ENCODE results near the gene SEC61B.

SEC61B gene

DNA sequence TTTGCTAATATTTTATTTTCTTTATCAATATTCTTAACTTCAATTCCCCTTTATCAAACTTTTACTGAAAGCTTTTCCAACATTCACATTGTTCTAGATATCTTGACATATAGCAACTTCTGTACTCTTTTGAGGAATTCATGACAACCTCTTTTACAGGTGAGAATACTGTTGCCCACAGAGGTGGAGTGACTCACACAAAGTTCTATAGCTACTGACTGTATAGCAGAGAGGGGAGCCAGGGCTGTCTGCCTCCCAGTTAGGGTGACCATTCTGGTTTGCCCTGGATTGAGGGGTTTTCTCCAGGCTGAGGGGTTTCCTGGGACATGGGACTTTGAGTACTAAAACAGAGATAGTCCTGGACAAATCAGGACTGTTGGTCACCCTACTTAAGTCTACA is 16.2 kb downstream of the SEC61B start:
- DNase-seq, result no peak

DNA sequence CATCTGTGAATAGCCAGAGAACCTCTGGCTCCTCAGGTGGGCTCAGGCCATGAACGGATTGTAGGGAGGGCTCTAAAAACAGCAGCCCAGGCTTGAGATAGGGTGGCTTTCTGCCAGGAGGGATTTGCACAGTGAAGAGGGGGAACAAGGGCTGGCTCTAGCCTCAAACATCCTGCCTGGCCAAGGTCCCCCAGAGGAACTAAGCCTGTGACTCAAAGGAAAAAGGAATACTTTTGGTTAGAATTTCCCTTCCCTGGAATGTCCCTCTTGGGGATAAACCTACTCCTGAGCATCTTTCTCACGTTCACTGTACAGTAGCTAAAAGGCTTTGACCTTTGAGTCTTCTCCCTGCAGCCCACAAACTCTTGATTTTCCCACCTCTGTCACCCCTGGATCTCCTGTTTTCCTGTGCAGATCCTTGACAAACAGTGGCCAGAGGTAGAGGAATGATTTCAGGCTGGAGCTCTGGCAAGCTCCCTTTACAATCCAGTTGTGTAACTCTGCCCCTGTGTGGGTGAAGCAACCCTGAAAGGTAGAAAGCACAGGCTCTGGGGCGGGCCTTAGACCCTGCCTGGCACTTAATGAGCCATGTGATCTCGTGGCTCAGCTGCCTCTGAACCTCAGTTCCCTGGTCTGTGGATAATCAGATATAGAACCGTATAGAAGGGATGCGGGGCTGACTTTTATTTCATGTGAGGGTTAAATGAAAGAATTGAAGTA is 17.4 kb downstream of the SEC61B start:
- no peak for DNase-seq

DNA sequence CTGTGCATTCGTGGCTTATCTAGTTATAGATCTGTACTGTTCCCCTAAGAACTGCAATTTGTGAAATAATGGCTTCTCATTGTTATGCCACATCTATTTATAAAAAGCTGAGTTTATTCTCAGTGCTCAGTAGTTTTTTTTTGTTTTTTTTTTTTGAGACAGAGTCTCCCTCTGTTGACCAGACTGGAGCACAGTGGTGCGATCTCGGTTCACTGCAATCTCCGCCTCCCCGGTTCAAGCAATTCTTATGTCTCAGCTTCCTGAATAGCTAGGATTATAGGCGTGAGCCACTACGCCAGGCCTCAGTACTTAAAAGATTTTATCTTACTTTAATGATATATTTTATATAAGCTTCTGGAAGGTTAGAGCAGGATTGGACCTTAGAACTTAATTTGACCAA is 19.0 kb downstream of the SEC61B start:
- DNase-seq, result no peak

DNA sequence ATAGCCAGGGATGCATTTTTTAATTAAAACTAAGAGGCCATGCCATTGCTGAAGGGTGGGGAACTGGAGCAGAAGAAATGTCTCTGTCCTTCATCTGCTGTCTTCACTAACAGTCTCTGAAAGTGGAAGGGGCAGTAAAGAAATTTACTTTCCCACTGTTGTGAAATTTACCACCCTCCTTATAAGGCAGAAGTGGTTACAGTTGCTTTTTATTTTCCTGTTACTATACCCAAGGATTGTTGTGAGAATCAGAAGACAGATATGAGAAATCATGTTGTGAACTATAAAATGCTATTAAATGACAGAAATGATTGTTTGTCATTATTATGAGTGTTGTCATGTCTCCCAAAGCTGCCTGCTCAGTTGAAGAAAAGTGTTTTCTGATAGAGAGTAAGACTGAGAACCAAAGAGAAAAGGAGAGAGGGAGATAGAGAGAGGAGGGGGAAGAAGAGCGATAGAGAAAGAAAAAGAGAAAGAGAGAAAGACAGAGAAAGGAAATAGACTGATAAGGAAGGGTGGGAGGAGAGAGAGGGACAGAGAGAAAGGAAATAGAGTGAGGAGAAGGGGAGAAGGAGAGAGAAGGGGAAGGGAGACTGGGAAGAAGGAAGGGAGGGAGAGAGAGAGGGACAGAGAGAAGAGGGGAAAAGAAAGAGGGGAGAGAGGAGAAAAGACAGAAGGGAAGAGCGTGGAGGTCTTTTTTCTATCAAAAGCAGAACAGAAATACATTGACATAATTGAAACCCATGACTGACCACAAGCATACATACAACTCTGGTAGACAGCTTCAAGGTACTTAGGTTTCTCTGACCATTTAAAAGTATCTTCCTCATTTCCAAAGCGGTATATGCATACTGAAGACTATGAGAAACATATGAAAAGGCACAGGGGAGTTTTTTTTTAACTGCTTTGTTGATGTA is 22.5 kb downstream of the SEC61B start:
- no peak for DNase-seq

DNA sequence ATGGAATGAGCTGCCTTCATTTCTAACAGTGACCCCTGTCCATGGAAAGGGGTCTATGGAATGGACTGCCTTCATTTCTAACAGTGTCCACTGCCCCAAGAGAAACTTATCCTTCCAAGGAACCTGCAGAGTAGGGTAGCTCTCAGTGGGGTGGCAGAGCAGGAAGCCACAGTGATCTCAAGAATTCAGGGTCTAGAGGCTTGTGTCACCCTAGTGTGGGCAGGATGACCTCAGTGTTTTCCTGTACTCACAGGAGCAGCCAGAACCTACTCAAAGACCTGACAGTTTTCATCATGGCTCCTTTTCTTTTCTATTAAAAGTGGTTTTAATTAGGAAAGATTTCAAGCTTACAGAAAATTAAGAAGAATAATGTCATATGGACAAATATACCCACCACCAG is 27.5 kb downstream of the SEC61B start:
- DNase-seq, result no peak

DNA sequence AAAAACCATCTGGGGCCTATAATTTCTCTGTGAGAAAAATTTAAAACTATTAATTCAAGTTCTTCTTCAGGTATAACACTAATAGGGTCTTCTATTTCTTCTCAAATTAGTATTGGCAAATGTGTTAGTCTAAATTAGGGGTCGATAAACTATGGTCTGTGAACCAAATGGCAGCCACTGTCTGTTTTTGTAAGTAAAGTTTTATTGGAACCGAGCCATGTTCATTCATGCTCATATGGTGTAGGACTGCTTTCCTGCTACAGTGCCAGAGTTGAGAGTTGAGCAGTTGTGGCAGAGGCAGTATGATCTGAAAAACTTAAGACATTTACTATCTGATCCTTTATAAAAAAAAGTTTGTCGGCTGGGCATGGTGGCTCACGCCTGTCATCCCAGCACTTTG is 29.1 kb downstream of the SEC61B start:
- DNase-seq, result no peak

DNA sequence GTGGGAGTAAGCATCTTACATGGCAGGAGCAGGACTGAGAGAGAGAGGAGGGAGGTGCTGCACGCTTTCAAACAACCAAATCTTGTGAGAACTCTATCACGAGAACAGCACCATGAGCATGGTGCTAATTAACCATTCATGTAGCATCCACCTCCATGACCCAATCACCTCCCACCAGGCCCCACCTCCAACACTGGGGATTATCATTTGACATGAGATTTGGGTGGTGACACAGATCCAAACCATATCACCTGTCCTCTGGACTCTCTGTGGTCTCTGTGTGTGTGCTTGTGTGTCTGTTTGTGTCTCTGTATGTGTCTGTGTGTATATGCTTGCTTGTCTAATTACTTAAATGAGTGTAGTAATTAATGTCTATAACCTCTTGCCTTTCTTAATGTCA is 31.1 kb downstream of the SEC61B start:
- DNase-seq, result no peak

DNA sequence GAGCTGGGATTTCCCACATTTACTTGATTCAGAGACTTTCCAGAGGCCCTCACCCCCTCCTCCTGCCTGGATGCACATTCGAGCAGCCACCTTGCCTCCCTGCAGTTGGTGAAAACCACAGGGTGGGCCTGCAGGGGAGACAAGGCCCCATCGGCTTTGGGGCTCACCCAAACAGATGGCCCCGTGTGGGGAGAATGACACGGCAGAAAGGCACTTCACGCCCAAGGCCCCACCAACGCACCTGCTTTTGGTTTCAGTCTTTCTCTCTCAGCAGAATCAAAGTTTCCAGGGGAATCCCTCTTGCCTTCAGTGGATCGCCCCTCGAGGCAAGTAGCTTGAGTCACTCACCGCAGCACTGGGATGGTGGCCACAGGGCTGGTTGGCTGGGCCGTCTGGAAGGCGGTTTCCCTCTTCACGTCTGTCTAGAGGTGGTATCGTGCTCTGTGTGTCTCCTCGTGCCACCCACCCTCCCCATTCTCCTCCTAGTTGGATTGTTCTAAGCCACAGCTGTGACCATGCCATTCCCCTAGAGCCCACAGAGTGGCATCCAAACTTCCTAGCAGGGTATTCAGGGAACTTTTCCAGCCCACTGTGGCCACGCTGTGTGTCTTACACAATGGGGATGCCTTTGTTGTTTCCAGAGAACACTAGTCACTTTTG is 31.8 kb downstream of the SEC61B start:
- DNase-seq, result peak; percentile 43 to 47

DNA sequence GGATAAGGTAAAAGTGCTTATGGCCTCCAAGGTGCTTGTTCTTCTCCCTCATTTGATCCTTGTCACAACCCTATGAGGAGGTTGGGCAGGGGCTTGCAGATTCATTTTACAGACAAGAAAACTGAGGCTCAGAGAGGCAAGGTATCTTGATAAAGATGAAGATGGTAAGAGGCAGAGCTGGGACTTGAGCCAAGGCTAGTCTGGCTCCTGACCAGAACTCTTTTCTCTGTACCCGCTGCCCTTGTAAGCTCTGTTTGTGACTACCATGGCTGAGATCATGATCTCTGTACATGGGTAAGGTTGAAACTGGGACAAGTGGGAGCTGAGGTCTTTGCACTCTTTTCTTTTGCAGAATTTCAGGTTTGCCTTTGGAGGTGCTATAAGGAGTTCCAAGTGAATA is 33.6 kb downstream of the SEC61B start:
- DNase-seq, result no peak

DNA sequence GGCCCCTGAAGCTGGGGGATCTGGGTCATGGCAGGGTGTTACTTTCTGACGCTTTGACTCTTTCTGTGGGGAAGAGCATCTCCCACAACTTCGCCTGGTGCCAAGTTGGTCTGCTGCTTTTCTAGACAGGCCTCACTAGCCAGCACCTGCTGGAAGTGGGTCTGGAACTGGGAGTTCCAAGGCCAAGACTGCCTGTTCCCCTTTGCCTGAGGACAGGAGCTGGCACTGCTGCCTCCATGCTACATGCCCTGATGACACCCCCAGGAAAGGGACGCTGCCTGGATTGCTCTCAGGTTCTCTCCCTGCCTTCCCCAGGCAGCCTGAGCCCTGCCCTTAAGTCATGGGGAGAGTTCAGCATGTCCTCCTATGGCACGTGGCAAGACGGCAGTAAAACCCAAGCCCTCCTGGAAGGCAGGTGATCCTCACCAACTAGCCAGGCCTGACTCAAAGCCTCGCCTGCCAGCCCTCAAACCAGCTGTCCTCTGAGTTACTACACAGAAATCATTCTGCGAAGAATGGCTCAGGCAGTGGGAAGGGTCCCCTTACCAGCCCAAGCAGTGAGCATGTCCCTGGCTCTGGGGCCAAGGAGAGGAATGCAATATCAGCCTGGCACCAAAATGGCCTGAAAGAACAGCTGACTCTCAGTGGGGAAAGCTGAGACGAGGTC is 35.8 kb downstream of the SEC61B start:
- DNase-seq, result no peak

DNA sequence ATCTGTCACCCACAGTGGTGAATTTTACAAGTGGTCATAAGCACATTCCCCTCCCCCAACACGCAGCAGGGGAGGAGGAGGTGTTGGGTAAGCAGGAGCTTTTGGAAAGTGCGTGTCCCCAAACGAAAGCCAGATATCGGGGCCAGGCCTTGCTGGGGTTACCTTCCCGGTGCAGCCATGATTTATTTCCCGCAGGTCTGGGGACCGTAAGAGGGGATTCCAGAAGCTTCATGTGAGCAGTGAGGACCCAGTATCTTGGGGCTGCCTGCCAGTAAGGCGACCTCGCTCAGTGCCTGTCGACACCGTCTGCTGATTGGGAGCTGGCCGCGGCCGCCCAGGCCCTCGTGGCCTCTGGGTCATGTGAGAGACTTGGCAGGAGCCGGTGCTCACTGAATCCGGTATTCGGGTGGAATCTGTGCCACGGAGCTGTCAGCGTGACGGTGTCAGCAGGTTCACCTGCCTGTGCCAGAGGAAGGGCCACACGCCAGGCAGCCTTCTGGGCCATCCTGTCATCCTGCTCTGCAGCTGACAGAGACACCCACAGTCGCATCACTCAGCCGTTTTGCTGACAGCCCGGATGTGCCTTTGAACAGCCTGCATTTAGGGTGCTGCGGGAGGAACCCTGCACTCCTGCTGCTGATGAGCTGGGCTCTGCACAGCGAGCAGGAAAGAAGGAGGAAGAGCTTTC is 37.3 kb downstream of the SEC61B start:
- DNase-seq, result peak; percentile 36 to 39

DNA sequence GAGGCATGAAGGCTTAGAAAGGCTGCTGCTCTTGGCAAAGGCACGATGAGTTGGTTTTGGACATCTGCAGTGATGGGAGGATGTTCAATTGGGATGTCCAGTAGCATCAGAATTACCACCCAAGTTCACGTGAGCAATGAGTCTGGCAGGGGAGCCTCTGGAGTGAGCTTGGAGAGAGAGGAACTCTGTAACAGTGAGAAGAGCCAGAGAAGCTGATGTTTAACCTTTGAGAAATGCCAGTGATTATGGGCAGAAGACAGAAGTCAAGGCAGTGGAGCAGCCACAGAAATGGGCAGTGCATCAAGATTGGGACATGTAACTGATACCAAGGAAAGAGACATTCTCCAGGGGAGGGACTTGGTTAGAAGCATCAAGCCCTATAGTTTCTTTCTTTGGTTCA is 39.8 kb downstream of the SEC61B start:
- DNase-seq, result no peak

DNA sequence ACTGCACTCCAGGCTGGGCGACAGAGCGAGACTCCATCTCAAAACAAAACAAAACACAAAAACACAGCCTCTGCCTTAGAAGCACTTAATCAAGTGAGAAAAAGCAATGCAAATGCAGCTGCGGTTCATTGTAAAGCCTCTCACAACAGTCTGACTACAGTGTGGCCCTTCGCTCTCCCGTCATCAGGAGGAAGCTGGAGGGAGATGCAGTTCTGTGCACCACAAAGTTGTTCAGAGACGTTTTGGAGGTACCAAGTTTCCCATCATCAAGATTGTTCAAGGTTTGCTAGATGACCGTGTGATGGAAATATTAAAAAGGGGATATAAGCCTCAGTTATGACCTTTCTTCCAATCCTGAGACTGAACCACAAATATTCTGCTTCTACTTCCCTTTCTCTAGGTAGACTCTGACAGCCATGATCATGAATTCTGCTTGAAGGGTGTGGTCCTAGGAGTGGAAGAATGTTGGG is 40.9 kb downstream of the SEC61B start:
- DNase-seq, result no peak

DNA sequence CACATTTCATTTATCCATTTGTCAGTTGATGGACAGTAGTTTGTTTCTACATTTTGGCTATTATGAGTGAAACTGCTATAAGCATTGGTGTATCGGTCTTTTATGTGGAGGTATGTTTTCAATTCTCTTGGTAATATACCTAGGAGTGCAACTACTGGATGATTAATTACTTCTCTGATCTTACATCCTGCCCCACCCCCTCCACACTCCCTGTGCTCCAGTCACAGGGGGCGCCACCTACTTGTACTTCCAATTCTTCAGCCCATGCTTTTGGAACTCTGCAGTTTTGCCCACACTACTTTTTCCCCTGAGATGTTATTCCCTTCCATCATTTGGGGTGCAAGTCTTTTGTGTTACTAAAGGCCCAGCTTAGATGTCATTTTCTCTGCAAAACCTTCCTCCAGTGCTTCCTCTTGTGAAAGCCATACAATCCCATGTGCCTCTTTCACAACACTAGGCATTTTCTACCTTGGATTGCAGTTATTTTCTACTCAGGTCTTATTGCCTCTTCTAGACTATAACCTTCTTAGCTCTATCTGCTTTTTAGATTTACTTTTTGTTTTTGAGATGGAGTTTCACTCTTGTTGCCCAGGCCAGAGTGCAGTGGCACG is 42.1 kb downstream of the SEC61B start:
- no peak for DNase-seq

DNA sequence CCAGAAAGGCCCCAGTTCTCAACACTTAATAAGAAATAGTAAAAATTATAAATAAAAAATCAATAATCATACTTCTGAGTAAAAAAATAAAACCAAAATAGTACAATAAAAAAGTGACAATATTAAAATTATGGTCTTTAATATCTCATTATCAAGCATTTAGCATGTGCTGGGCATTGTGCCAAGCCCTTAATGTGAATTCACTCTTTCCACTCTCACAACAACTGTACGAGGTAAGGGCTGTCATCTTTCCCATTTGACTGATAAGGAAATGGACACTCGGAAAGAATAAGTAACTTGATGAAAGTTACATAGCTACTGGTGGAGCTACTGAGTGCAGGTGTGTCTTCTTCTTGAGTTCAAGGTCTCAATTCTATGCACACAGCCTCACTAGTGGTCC is 43.6 kb downstream of the SEC61B start:
- no peak for DNase-seq

DNA sequence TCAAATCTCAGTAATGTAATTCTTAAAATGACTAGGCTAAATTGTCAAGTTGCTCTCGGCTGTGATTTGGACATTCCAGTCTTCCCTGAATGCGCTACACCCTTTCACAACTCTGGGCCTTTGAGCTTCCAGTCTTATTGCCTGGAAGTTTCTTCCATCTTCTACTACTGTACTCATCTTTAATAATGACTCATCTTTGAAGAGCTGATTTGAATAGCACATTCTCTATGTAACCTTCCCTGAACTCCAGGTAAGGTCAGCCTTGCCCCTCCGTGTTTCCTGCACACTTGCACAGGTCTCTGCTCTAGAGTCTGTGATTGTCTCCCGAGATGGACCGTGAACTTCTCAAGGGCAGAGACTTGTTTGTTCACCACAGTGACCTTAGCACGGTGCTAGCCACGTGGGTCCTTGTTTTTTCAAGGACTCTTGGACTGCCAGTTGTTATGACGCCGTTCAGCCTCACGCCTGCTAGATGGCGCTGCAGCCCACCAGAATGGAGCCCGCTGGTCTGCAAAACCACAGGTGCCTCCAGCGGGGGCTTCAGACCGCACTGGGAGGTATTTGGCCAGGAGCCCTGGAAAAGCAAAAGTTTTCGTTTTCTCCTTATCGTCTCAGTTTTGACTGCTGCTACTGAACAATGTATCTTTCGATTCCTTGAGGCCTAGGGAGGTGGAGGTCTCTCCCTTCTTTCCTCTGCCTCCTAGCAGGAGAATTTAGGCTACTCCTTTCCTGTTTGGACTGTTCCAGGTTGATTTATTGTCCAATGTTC is 44.4 kb downstream of the SEC61B start:
- peak; percentile 58 to 64 for DNase-seq

DNA sequence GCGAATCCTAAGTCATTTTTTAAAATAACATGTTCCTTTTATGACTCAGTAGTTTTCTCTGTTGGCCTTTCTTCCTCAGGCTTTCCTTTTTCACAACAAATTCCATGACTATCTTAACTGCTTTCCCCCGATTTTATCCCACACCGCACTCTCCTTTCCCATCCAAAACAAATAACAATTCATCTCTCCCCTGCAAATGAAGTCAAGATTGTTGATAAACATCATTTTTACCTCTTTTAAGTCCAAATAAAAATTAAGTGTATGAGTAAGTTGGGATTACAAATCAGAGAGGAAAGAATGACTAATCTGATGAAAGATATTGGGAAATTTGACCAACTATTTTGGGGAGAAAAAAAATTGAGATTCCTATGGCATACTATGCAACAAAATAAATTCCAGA is 47.3 kb downstream of the SEC61B start:
- DNase-seq, result no peak

DNA sequence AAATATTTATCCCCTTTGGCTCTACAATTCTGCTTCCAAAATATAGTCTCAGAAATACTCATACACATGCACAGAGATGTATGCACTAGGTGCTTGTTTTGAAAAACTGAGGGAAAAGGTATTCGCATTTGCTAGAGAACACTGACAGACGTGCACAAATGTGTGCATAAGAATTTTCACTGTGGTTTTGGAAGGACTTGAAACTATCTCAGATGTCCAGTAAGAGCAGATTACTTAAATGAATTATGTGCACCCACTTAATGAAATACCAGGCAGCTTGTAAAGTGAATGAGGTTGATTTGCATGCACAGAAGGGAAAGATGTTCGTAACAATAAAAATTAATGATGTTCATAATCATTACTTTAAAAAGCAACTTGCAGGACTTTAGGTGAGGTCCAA is 48.4 kb downstream of the SEC61B start:
- no peak for DNase-seq

DNA sequence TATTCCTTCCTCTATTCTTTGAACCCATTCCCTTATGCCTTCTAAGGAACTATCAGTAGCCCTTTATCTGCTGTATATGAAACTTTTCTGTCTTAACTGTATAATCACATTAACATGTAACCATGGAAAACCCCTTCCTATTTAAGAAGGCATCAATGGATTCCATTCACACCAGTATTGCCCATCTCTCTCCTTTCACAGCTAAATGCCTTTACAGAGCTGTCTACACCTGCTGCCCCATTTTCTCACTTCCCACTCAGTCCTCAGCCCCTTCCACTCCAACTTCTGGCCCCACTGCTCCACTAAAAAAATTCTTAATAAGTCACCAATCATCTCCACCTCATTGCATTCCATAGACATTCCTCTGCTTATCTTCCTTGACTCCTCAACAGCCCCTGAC is 50.8 kb downstream of the SEC61B start:
- DNase-seq, result no peak

DNA sequence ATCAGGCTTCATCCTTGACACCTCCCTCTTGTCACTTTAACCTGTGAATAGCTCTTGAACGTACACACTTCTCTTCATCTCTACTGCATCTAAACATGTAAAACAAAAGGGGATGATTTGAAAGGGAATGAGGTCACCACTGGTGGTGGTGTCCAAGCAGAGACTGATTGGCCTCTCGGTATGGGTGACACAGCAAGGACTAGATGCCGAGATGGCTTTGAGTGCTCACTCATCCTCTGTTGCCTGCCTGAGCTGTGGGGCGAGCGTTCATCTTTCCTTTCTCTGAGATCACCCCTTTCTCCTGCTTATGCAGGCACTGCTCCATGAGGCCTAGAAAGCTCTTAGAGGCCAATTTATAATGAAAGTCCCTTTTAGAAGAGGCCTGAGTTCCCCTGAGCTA is 51.9 kb downstream of the SEC61B start:
- no peak for DNase-seq

DNA sequence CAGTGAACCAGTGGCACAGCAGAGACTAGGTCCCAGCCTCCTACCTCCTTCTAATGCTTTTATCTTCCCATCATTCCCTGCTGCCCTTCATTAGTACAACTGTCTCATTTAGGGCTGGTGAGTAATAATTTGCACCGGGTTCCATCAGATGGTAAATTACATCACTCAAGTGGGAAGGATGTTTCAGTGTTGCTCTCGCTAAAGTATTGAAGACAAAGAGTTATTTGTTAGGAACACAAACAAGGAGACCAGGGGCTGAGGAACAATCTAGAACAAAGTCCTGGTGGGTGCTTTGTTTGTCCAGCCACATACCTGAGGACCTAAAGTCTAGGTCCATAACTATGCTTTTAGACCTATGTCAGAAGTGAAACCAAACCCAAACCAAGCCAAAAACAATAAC is 52.4 kb downstream of the SEC61B start:
- no peak for DNase-seq

All from CD4-positive, alpha-beta T cell treated with Interleukin-1 beta for 1 hour (primary cell).